GM12801 (cell line): ENCODE data around the gene CCR1.

ENCODE experiments used
- CTCF ChIP-seq: IDR thresholded peaks from one replicate; pipeline ENCODE4 v1.5.1; 2011; ENCODE audit warnings: control low read depth; ENCODE audit not compliant: insufficient read length; ENCODE audit errors: extremely low read depth

CCR1 gene

GRCh38 chr3:46187876-46188275, 20.2 kb downstream of the CCR1 start:
- TF ChIP-seq CTCF = no peak

GRCh38 chr3:46187341-46187700, 20.8 kb downstream of the CCR1 start:
- no peak for TF ChIP-seq CTCF

GRCh38 chr3:46186471-46187340, 21.4 kb downstream of the CCR1 start:
- no peak for TF ChIP-seq CTCF

GRCh38 chr3:46184469-46184868, 23.6 kb downstream of the CCR1 start:
- no peak for TF ChIP-seq CTCF

GRCh38 chr3:46183330-46183729, 24.8 kb downstream of the CCR1 start:
- no peak for TF ChIP-seq CTCF

- TF ChIP-seq CTCF = no peak
Measured at GRCh38 chr3:46168583-46169345, 39.3 kb downstream of the CCR1 start.

- TF ChIP-seq CTCF = no peak
Measured at GRCh38 chr3:46163556-46164041, 44.5 kb downstream of the CCR1 start.
